Measurements from ENCODE around the gene CYTL1. TPM values are rescaled to one million over a fixed set of nuclear protein-coding genes. Genes with fewer than 3 reads are reported as not detected.
A peak's percentile ranks its signal among the peaks of the same experiment; 100 is the strongest.

The CYTL1 gene
- total RNA-seq, 1 donor from 2014 or later = 11.5 TPM

DNA sequence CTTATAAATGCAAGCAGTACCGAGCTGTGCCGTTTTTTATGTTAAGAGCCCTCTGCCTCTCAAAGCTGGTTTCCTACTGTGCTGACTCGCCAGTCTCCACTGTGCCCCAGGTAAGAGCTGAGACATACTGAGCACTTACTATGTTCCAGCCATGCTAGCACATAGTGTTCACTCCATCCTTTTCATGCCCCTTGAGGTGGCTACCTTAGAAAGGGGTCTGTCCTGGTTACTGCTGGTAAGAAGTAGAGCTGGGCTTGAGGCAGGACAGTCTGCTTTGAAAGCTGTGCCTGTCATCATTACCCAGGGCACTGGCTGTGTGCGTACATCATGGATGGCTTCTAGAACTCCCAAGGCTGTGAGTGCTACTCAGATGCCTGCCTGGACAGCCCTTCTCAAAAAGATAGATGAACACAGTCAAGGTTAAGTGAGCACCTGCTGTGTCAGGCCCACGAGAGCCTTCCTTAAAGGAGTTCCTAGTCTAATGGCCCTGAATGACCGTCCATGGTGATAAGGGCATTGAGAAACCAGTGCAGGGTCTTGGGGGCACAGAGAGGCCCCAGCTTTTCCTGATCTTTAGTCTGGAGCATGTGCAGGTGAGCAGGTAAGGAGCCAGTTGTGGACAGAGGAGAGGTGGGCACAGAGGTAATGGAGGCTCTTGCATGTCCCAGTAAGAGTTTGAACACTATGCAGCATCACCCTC, 33.6 kb upstream of the CYTL1 start:
- H3K36me3 ChIP-seq = no peaks in the 10 kb centered on the region
- no peak overlapping the region for H3K27ac ChIP-seq
- peaks cover 16% of the 10 kb centered on the region for H3K4me1 ChIP-seq
- no peak overlapping the region for H3K4me3 ChIP-seq
- no peaks in the 10 kb centered on the region for H3K27me3 ChIP-seq
- H3K9me3 ChIP-seq = no peaks in the 10 kb centered on the region
- ATAC-seq = no peak
- TF ChIP-seq, protein P1, sequence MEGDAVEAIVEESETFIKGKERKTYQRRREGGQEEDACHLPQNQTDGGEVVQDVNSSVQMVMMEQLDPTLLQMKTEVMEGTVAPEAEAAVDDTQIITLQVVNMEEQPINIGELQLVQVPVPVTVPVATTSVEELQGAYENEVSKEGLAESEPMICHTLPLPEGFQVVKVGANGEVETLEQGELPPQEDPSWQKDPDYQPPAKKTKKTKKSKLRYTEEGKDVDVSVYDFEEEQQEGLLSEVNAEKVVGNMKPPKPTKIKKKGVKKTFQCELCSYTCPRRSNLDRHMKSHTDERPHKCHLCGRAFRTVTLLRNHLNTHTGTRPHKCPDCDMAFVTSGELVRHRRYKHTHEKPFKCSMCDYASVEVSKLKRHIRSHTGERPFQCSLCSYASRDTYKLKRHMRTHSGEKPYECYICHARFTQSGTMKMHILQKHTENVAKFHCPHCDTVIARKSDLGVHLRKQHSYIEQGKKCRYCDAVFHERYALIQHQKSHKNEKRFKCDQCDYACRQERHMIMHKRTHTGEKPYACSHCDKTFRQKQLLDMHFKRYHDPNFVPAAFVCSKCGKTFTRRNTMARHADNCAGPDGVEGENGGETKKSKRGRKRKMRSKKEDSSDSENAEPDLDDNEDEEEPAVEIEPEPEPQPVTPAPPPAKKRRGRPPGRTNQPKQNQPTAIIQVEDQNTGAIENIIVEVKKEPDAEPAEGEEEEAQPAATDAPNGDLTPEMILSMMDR (IDR thresholded peaks at IDR 0.05) = no peak
- no peak for DNase-seq
- intact Hi-C loops (cut with DNase I) = no loop called here

DNA sequence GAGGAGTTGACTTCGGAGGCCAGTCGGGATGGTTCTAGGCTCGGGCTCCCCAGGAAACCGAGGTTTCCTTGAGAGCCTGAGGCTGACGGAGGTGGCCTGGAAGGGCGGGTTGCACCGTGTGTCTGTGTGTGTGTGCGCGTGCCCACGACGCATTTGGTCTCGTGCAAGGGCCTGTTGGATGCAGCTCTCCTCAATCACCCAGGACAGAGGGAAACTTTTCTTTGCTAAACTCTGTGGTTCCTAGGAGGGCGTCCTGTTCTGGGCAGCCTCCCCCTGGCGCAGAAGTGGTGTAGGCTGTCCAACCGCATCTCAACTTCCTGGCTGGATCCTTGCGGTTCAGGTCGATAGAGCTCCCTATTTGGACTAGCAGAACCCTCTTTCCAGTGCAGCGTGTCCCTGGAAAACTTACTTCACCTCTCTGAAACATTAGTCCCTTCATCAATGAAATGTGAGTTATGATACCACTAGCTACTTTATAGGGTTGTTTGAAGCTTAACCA, 33.0 kb upstream of the CYTL1 start:
- no peaks in the 10 kb centered on the region for H3K36me3 ChIP-seq
- no peaks in the 10 kb centered on the region for H3K9me3 ChIP-seq
- no peaks in the 10 kb centered on the region for H3K27me3 ChIP-seq
- ATAC-seq (peak; percentile 4), DNase-seq (no peak)
- H3K4me1 ChIP-seq = peaks cover 16% of the 10 kb centered on the region
- TF ChIP-seq, protein P1 (IDR thresholded peaks at IDR 0.05) = no peak
- intact Hi-C loops (cut with DNase I) = no loop called here
- H3K4me3 ChIP-seq = peak overlapping the region; percentile 60
- H3K27ac ChIP-seq = no peak overlapping the region

DNA sequence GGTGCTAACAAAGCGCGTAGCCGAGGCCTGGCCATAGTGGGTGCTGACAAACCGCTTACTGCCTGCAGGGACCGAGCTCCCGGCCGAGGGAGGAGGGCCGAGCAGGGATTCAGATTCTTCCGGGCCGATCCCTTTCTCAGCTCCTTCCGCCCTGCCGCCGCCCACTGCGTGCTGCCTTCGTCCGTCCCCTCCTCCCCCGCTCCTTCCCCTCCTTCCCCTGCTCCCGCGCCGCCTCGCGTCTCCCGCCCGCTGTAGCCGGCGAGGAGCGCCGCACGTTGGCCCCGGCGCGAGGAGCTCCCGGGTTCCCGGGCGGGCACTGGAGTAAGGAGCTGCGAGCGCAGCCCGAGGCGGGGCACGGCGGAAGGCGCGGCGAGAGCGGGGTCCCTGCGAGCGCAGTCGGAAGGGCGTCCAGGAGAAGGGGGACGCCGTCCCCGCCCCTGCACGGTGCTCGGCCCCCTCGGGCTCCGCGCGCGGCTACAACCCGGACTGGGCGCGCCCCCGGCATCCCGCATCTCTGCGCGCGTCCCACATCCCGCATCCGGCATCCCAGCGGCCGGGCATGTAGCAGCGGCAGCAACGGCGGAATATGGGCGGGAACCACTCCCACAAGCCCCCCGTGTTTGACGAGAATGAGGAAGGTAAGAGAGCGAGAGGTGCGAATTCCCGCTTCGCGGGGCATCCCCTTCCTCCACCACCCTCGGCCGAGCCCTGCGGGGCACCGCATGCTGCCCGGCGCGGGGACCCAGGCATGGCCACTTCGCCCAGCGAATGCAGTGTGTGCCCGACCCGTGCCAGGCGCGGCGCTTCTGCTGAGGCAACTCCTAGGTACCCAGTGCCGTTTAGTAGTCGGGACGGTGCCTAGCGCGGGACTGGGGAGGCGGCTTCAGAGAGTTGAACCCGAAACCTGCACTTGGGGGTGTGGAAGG, 32.3 kb upstream of the CYTL1 start, which contains the start of gene STK32B:
TSS of gene STK32B (plus strand) at position 203 of the 926 bp plus-strand sequence.
- no peak within 1 kb of the TSS for H3K27ac ChIP-seq
- intact Hi-C loops (cut with DNase I) = no loop called here
- DNase-seq = peak; percentile 81

DNA sequence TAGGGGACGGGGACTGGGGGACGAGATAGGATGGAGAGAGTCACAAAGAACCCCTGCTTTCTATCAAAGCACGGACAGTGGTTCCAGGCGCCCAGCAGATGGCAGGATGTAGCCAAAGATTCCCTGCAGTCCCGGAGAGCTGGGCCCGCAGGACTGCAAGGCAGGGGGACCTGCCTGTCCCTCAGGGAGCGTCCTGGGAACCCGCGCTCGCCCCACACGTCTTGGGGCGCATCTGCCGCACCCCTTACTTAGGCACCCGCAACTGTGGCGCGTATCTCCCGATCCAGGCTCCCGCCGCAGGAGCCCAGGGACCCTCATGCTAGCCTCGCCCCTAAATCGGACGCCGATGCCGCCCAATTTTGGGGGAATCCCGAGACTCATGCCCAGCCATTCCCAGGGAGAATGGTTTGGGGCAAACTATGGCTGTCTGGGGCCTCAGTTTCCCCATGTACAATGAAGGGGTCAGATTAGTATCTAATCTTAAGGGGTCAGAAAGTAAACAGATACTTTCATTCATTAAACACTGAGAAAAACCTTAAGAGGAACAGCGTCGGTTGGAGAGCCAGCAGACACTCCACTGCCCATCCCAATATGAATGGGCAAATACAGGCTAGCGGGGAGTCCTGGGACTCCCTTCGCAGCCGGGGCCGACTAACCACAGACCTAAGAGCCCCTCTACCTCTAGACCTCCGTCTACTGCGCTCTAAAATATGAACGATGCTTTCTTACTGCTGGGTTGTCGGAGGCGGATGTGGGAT, 31.4 kb upstream of the CYTL1 start:
- TF ChIP-seq, protein P1 (IDR thresholded peaks at IDR 0.05) = peak; percentile 68
- Histone ChIP-seq H3K4me3 (peak overlapping the region; percentile 60), H3K4me1 (peaks cover 16% of the 10 kb centered on the region), H3K9me3 (no peaks in the 10 kb centered on the region), H3K27me3 (no peaks in the 10 kb centered on the region), H3K27ac (no peak overlapping the region), H3K36me3 (no peaks in the 10 kb centered on the region)
- peak; percentile 84 for DNase-seq
- intact Hi-C loops (cut with DNase I) = no loop called here
- peak; percentile 89 for ATAC-seq

More for the DNA sequence above, 32.3 kb upstream of the CYTL1 start, which contains the start of gene STK32B:
- Histone ChIP-seq H3K27me3 (no peaks in the 10 kb centered on the region), H3K4me3 (peak within 1 kb of the TSS; percentile 60), H3K4me1 (peaks cover 16% of the 10 kb centered on the region), H3K9me3 (no peaks in the 10 kb centered on the region), H3K36me3 (no peaks in the 10 kb centered on the region)
- ATAC-seq = peak; percentile 83
- TF ChIP-seq, protein P1 (IDR thresholded peaks at IDR 0.05) = no peak

DNA sequence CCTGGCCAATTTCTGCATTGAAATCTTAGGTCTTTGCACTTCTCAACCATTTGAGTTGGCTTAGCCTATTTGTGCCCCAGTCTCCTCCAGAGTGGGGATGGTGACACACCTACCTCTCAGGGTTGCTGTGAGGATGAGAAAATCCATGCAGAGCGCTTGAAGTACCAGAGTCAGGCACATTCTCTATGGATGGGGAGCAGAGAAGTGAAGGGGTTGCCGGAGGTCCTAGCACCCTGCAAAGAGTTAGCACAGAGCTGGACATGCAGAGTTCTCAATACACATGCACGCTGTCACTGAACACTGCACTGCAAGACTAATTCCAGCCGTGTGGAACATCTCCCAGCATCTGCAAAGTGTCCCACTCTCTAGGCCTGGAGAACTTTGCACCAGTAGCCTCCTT, 29.5 kb upstream of the CYTL1 start:
- H3K4me3 ChIP-seq = no peak overlapping the region
- no peaks in the 10 kb centered on the region for H3K36me3 ChIP-seq
- DNase-seq (no peak), ATAC-seq (no peak)
- no peaks in the 10 kb centered on the region for H3K27me3 ChIP-seq
- H3K27ac ChIP-seq = no peak overlapping the region
- TF ChIP-seq, protein P1 (IDR thresholded peaks at IDR 0.05) = no peak
- intact Hi-C loops (cut with DNase I) = no loop called here
- H3K4me1 ChIP-seq = peaks cover 21% of the 10 kb centered on the region
- no peaks in the 10 kb centered on the region for H3K9me3 ChIP-seq

Measured in upper lobe of right lung (tissue), 1 donor.